ENCODE measurements around the gene AEBP2.

The AEBP2 gene

GRCh38 chr12:19553175-19553574, 113.9 kb downstream of the AEBP2 start:
- H3K4me2 ChIP-seq (ENCODE audit: low read depth, low read length, poor library complexity, severe bottlenecking): no peak overlapping the region
- H3K4me3 ChIP-seq (ENCODE audit: insufficient read depth, low read length, poor library complexity, severe bottlenecking): no peak overlapping the region

GRCh38 chr12:19561411-19561961, 122.2 kb downstream of the AEBP2 start:
- TF ChIP-seq EZH2phosphoT487 (conservative IDR thresholded peaks at IDR 0.05; ENCODE audit: low read length) (no peak), CTCF (IDR thresholded peaks at IDR 0.05; ENCODE audit: insufficient read depth, low read length, poor library complexity, severe bottlenecking) (no peak)
- Histone ChIP-seq H2AFZ (ENCODE audit: low read depth, low read length, severe bottlenecking) (no peak overlapping the region), H3K9me3 (ENCODE audit: insufficient read depth, low read length) (no peaks in the 10 kb centered on the region), H4K20me1 (ENCODE audit: low read depth, low read length) (no peaks in the 10 kb centered on the region), H3K4me3 (ENCODE audit: insufficient read depth, low read length, poor library complexity, severe bottlenecking) (no peak overlapping the region), H3K9me2 (replicated peaks; ENCODE audit: insufficient read depth, low read length) (no peaks in the 10 kb centered on the region), H3K79me2 (ENCODE audit: insufficient read depth, low read length) (no peaks in the 10 kb centered on the region), H3K27ac (ENCODE audit: low read depth, low read length) (no peak overlapping the region), H3F3A (ENCODE audit: insufficient read depth) (no peaks in the 10 kb centered on the region), H3K9ac (ENCODE audit: low read length) (no peak overlapping the region), H3K36me3 (ENCODE audit: low read length) (no peaks in the 10 kb centered on the region), H3K4me2 (ENCODE audit: low read depth, low read length, poor library complexity, severe bottlenecking) (no peak overlapping the region), H3K27me3 (ENCODE audit: low read length) (no peaks in the 10 kb centered on the region)

More at GRCh38 chr12:19553175-19553574, 113.9 kb downstream of the AEBP2 start:
- Histone ChIP-seq H4K20me1 (ENCODE audit: low read depth, low read length) (no peaks in the 10 kb centered on the region), H2AFZ (ENCODE audit: low read depth, low read length, severe bottlenecking) (no peak overlapping the region), H3K9me3 (ENCODE audit: insufficient read depth, low read length) (no peaks in the 10 kb centered on the region), H3F3A (ENCODE audit: insufficient read depth) (peaks cover 6% of the 10 kb centered on the region), H3K27ac (ENCODE audit: low read depth, low read length) (no peak overlapping the region), H3K9ac (ENCODE audit: low read length) (no peak overlapping the region), H3K36me3 (ENCODE audit: low read length) (no peaks in the 10 kb centered on the region), H3K9me2 (replicated peaks; ENCODE audit: insufficient read depth, low read length) (no peaks in the 10 kb centered on the region), H3K27me3 (ENCODE audit: low read length) (no peaks in the 10 kb centered on the region), H3K79me2 (ENCODE audit: insufficient read depth, low read length) (no peaks in the 10 kb centered on the region)
- TF ChIP-seq EZH2phosphoT487 (conservative IDR thresholded peaks at IDR 0.05; ENCODE audit: low read length): no peak
- TF ChIP-seq CTCF (IDR thresholded peaks at IDR 0.05; ENCODE audit: insufficient read depth, low read length, poor library complexity, severe bottlenecking): no peak
